Erythroblast (primary cell): ENCODE results near the gene TMEM184C.

ENCODE experiments used
- GATA1 ChIP-seq: IDR thresholded peaks from 2 replicates; pipeline ENCODE4 v1.6.1; 2011; ENCODE audit warnings: low read depth, mild to moderate bottlenecking, control low read depth, low read length, moderate library complexity
- POLR2A ChIP-seq: IDR thresholded peaks from 2 replicates; pipeline ENCODE4 v1.6.1; 2011; ENCODE audit warnings: mild to moderate bottlenecking, low read length

DNA sequence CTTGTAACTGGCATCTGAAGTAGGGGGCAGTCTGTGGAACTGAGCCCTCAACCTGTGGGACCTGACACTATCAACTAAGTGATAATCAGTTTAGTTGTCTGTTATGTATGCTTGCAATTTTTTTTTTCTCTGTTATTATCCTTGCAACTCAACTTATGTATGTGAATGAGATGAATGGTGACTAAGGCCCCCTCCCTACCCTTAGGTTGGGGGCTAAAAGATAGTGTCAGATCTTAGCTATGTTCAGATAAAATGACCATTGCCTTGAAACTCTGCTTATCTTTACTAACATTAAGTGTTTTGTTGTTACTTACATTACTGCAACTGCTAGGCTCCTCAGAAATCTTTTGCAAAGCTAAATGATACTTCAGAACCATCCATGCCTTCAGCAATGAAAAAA lies 31.5 kb downstream of the TMEM184C start:
- no peak for TF ChIP-seq POLR2A
- no peak for TF ChIP-seq GATA1
